Vagina (tissue), 2 donors: ENCODE data around the gene ARFIP1.
"Not testable (repeated sequence)": the region's sequence is repeated elsewhere in the genome, so short reads cannot be mapped to it uniquely, and the experiment has no call there.

Experiments
- CTCF ChIP-seq, 3 experiments: fragments of 450-650 bp in 2 of 3; fragments of 200-600 bp in 1 of 3; sonication (generic) in 1 of 3; IDR thresholded peaks; one replicate each; pipeline ENCODE4 v1.5.1; 2017 to 2019; ENCODE audit warnings: antibody characterized with exemption in 3 of 3, mild to moderate bottlenecking in 2 of 3, moderate library complexity in 2 of 3
- POLR2A ChIP-seq, 2 donors: fragments of 450-650 bp; IDR thresholded peaks; one replicate each; pipeline ENCODE4 v1.6.1; 2017; ENCODE audit warnings: antibody characterized with exemption in 2 of 2, mild to moderate bottlenecking in 2 of 2, moderate library complexity in 2 of 2

GRCh38 chr4:152898133-152898532 lies 118.4 kb downstream of the ARFIP1 start:
- TF ChIP-seq CTCF, POLR2A (IDR thresholded peaks at IDR 0.05): not testable (repeated sequence)
